Thyroid gland (tissue), 4 donors: ENCODE results near the gene PPP6C. TPM values are rescaled to one million over a fixed set of nuclear protein-coding genes. Genes with fewer than 3 reads are reported as not detected.

Experiments used
- DNase-seq, 2 donors: peaks; one replicate each; pipeline ENCODE4 v3.0.0-alpha.2; 2019
- H3K27ac ChIP-seq, 3 donors: fragments of 200-600 bp; sonication (generic); 1 replicate in 2 of 3; 2 replicates in 1 of 3; pipeline ENCODE4 v1.5.1; 2016 to 2019; ENCODE audit warnings: mild to moderate bottlenecking in 1 of 3, moderate library complexity in 1 of 3
- H3K27me3 ChIP-seq: fragments of 200-600 bp; sonication (generic); one replicate; pipeline ENCODE4 v1.5.1; 2019
- H3K36me3 ChIP-seq, 2 donors: fragments of 200-600 bp; sonication (generic); one replicate each; pipeline ENCODE4 v1.5.1; 2016 to 2019
- H3K4me1 ChIP-seq, 2 donors: fragments of 200-600 bp; sonication (generic); one replicate each; pipeline ENCODE4 v1.5.1; 2017 to 2019
- H3K4me3 ChIP-seq, 3 donors: fragments of 200-600 bp; sonication (generic); replicated peaks in 1 of 3; 1 replicate in 2 of 3; 2 replicates in 1 of 3; pipeline ENCODE4 v1.5.1; 2016; ENCODE audit warnings: mild to moderate bottlenecking in 1 of 3
- H3K9me3 ChIP-seq: fragments of 200-600 bp; sonication (generic); one replicate; pipeline ENCODE4 v1.5.1; 2017
- POLR2A ChIP-seq, 2 donors: fragments of 450-650 bp; IDR thresholded peaks; one replicate each; pipeline ENCODE4 v1.6.1; 2017; ENCODE audit warnings: antibody characterized with exemption in 2 of 2, mild to moderate bottlenecking in 2 of 2, moderate library complexity in 1 of 2
- WGBS, 2 donors: methylation state at CpG; one replicate each; pipeline ENCODE4 v1.1.5; 2017; 5-methylcytosine and 5-hydroxymethylcytosine counted together
- intact Hi-C: fragments of 100-400 bp; cut with DNase I; formaldehyde crosslinking; loops from one replicate; pipeline ENCODE4 v1.15.1; 2023
- total RNA-seq, 4 donors: library from RNA; depleted of rRNA; stranded (reverse); fragments of >200 nt; gene quantifications; one replicate each; pipeline ENCODE4 v1.2.3, GENCODE V29; 2016
- TF ChIP-seq, protein P1 (sequence below), 6 experiments: fragments of 200-600 bp in 3 of 6; fragments of 450-650 bp in 3 of 6; sonication (generic) in 3 of 6; IDR thresholded peaks; one replicate each; pipeline ENCODE4 v1.5.1; 2016 to 2019; ENCODE audit warnings: antibody characterized with exemption in 6 of 6, mild to moderate bottlenecking in 2 of 6, inconsistent platforms in 1 of 6, moderate library complexity in 1 of 6

PPP6C gene
- total RNA-seq, 4 donors from 2014 or later: 41.3 to 63.1 (median 47.8) TPM

DNA sequence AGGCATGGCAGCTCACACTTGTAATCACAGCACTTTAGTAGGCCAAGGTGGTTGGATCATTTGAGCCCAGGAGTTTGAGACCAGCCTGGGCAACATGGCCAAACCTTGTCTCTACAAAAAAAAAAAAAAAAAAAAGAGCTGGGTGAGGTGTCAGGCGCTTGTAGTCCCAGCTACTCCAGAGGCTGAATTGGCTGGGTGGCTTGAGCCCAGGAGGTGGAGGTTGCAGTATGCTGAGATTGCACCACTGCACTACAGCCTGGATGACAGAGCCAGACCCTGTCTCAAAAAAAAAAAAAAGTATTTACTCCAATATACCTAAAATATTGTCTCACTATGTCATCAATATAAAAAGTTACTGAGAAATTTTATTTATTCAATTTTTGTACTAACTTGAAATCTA is 49.0 kb downstream of the PPP6C start:
- intact Hi-C loops: loop anchor here (5.0 to 10.0 kb wide), 2 partner anchors 198 to 266 kb away; partner anchors contain the start of gene GOLGA1
- 94 to 100% methylated on average over 1 of the region's 1 CpG for WGBS, 2 donors

DNA sequence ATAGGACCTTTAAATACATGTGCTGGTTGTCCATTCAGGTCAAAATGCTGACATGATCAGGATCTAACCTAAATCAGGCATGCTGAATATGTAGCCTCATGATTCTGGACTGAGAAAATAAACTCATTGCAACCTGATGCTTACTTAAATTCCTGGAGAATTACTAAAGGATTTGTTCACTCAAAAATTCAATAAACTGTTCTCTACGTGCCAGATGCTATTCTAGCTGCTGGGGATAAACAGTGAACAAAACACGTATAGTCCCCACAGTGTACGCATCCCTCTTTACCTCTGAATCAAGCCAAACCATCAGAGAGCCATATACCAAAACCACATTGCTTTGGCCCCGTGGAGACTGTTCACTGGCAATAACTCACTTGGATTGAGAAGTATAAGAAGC is 52.4 kb downstream of the PPP6C start:
- no peak for DNase-seq
- H3K9me3 ChIP-seq: no peaks in the 10 kb centered on the region
- no peaks in the 10 kb centered on the region for H3K36me3 ChIP-seq
- no peaks in the 10 kb centered on the region for H3K27me3 ChIP-seq
- 88 to 94% methylated on average over 4 of the region's 4 CpGs for WGBS, 2 donors
- TF ChIP-seq, protein P1, sequence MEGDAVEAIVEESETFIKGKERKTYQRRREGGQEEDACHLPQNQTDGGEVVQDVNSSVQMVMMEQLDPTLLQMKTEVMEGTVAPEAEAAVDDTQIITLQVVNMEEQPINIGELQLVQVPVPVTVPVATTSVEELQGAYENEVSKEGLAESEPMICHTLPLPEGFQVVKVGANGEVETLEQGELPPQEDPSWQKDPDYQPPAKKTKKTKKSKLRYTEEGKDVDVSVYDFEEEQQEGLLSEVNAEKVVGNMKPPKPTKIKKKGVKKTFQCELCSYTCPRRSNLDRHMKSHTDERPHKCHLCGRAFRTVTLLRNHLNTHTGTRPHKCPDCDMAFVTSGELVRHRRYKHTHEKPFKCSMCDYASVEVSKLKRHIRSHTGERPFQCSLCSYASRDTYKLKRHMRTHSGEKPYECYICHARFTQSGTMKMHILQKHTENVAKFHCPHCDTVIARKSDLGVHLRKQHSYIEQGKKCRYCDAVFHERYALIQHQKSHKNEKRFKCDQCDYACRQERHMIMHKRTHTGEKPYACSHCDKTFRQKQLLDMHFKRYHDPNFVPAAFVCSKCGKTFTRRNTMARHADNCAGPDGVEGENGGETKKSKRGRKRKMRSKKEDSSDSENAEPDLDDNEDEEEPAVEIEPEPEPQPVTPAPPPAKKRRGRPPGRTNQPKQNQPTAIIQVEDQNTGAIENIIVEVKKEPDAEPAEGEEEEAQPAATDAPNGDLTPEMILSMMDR (IDR thresholded peaks at IDR 0.05): no peak
- TF ChIP-seq POLR2A (IDR thresholded peaks at IDR 0.05): no peak
- no peak overlapping the region for H3K4me3 ChIP-seq
- no peak overlapping the region for H3K27ac ChIP-seq
- intact Hi-C loops: no loop called here
- no peaks in the 10 kb centered on the region for H3K4me1 ChIP-seq

More for the DNA sequence above, 49.0 kb downstream of the PPP6C start:
- H3K4me3 ChIP-seq: no peak overlapping the region
- H3K9me3 ChIP-seq: no peaks in the 10 kb centered on the region
- H3K27me3 ChIP-seq: no peaks in the 10 kb centered on the region
- no peak for DNase-seq
- TF ChIP-seq POLR2A (IDR thresholded peaks at IDR 0.05): no peak
- TF ChIP-seq, protein P1 (IDR thresholded peaks at IDR 0.05): no peak
- H3K36me3 ChIP-seq: no peaks in the 10 kb centered on the region
- H3K27ac ChIP-seq: no peak overlapping the region
- H3K4me1 ChIP-seq: peaks cover 0 to 5% of the 10 kb centered on the region in 2 donors

DNA sequence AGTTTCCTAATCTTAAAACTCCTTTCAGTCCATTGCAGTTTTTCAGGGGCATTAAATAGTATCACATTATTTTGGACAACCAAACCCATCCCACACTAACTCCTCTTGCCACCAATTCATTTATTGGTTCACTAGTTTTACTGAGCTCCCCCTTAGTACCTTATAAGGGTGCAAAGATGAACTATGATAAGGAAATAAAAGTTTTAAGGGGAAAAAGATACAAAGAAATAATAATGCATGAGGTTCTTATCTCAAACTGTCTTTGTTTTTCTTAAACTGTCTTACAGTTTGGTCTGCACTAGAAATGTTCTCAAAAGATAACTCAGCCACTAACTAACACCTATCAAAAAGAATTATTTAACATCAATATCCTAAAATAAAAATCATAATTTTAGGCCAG is 54.6 kb downstream of the PPP6C start:
- intact Hi-C loops: no loop called here
- no peak for DNase-seq
- no peaks in the 10 kb centered on the region for H3K4me1 ChIP-seq
- no peaks in the 10 kb centered on the region for H3K9me3 ChIP-seq
- no peak overlapping the region for H3K27ac ChIP-seq
- no peaks in the 10 kb centered on the region for H3K27me3 ChIP-seq
- TF ChIP-seq, protein P1 (IDR thresholded peaks at IDR 0.05): no peak
- TF ChIP-seq POLR2A (IDR thresholded peaks at IDR 0.05): no peak
- H3K36me3 ChIP-seq: no peaks in the 10 kb centered on the region
- H3K4me3 ChIP-seq: no peak overlapping the region

DNA sequence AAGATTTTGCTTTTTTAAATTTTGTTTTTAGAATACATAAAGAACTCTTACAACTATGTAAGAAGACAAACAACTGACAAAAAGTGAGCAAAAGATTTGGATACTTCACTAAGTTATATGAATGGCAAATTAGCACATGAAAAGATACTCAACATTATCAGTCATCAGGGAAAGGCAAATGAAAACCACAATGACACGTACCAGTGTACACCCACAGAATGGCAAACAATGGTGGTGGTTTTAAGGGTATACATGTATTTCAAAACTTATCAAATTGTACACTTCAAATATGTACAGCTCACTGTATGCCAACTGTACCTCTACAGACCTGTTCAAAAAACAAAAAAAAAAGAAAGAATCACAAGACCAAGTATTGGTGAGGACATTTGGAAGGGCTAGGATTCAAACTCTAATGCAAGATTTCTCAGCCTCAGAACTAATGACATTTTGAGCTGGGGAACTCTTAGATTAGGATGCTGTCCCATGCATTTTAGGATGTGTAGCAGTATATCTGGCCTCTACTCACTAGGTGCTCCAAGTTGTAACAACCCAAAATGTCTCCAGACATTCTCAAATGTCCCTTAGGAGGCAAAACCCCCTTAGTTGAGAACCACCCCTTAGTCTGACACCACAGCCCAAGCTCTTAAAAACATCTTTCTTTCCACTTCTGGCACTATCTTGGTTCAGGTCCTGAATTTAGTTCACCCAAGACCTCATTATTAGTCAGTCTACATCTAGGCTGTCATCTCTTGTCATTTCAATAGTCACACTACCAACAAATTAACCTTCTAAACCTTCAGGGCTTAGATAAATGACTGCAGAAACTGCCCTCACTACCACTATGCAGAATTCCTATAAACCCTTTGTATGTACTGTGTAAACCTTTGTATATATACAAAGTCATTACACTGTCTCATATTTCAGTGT is 55.9 kb downstream of the PPP6C start:
- no peak for TF ChIP-seq POLR2A (IDR thresholded peaks at IDR 0.05)
- TF ChIP-seq, protein P1 (IDR thresholded peaks at IDR 0.05): no peak
- Histone ChIP-seq H3K27ac (no peak overlapping the region), H3K36me3 (no peaks in the 10 kb centered on the region), H3K9me3 (no peaks in the 10 kb centered on the region), H3K4me1 (no peaks in the 10 kb centered on the region), H3K4me3 (no peak overlapping the region), H3K27me3 (no peaks in the 10 kb centered on the region)
- intact Hi-C loops: no loop called here
- WGBS, 2 donors: 84 to 100% methylated on average over 1 of the region's 1 CpG
- DNase-seq: no peak

DNA sequence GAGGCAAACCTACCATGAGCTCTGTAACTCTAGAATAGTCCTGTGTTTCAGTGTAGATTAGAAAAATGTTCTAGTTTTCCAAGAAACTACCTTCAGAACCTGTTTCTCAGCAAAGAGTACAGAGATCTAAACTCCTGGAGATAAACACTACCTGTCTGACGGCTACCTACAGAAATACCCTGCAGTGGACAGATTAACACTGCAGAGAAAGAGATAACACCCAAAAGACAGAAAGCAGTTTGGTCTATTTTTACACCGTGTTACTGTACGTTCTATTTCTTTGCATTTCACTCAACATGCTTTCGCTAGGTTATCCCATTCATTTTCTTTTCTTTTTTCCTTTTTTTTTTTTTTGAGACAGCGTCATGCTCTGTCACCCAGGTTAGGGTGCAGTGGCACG is 57.8 kb downstream of the PPP6C start:
- DNase-seq: no peak
- 73% methylated on average over 6 of the region's 6 CpGs for WGBS, 2 donors
- Histone ChIP-seq H3K4me3 (no peak overlapping the region), H3K27me3 (no peaks in the 10 kb centered on the region), H3K4me1 (peaks cover 0 to 3% of the 10 kb centered on the region in 2 donors), H3K9me3 (no peaks in the 10 kb centered on the region), H3K27ac (no peak overlapping the region), H3K36me3 (no peaks in the 10 kb centered on the region)
- no peak for TF ChIP-seq POLR2A (IDR thresholded peaks at IDR 0.05)
- intact Hi-C loops: no loop called here
